Subcutaneous adipose tissue (tissue), 4 donors: Measurements from ENCODE around the gene DRGX. TPM values are rescaled to one million over a fixed set of nuclear protein-coding genes. Genes with fewer than 3 reads are reported as not detected.

Experiments used
- CTCF ChIP-seq: fragments of 450-650 bp; IDR thresholded peaks from one replicate; pipeline ENCODE4 v1.5.1; 2016; ENCODE audit warnings: low read depth, mild to moderate bottlenecking, control low read depth, antibody characterized with exemption, moderate library complexity
- total RNA-seq, 4 donors: library from RNA; depleted of rRNA; stranded (reverse); fragments of >200 nt; gene quantifications; one replicate each; pipeline ENCODE4 v1.1.0, GENCODE V29; 2016

DRGX gene
- not detected for total RNA-seq

- TF ChIP-seq CTCF: no peak
These were observed at the start of gene DRGX for GRCh38 chr10:49395741-49396665. TSS of gene DRGX (minus strand) at chr10:49396089. CDS start at chr10:49395440, 649 bp downstream.

GRCh38 chr10:49444349-49444748 is 48.5 kb upstream of the DRGX start:
- no peak for TF ChIP-seq CTCF

GRCh38 chr10:49442863-49443262 is 47.0 kb upstream of the DRGX start:
- no peak for TF ChIP-seq CTCF

GRCh38 chr10:49441488-49442476 is 45.9 kb upstream of the DRGX start:
- no peak for TF ChIP-seq CTCF

GRCh38 chr10:49435225-49435624 is 39.3 kb upstream of the DRGX start:
- no peak for TF ChIP-seq CTCF

- TF ChIP-seq CTCF: no peak
These were observed 37.2 kb upstream of the DRGX start for GRCh38 chr10:49433069-49433468.

- TF ChIP-seq CTCF: no peak
These were observed 35.5 kb upstream of the DRGX start for GRCh38 chr10:49431426-49431825.
